ENCODE data around the gene CCT4.
"Not testable (repeated sequence)": the region's sequence is repeated elsewhere in the genome, so short reads cannot be mapped to it uniquely, and the experiment has no call there.

CCT4 gene

GRCh38 chr2:61853086-61853846 is 35.2 kb downstream of the CCT4 start:
- H3K27ac ChIP-seq, result peak overlapping the region; percentile 85
- no peak for TF ChIP-seq ZFX (IDR thresholded peaks at IDR 0.05; ENCODE audit: borderline replicate concordance)
- TF ChIP-seq CTCF (IDR thresholded peaks at IDR 0.05), result 0 out of 2 replicates have a peak, but pooled peaks have one; percentile 13

GRCh38 chr2:61851270-61851669 is 37.2 kb downstream of the CCT4 start:
- not testable (repeated sequence) for H3K27ac ChIP-seq
- peak; percentile 20; the same call in 1 of the 2 replicates for TF ChIP-seq CTCF (IDR thresholded peaks at IDR 0.05)

GRCh38 chr2:61845320-61845719 is 43.1 kb downstream of the CCT4 start:
- no peak overlapping the region for H3K27ac ChIP-seq
- no peak for TF ChIP-seq ZFX (IDR thresholded peaks at IDR 0.05; ENCODE audit: borderline replicate concordance)
- no peak for TF ChIP-seq CTCF (IDR thresholded peaks at IDR 0.05)

- TF ChIP-seq CTCF (IDR thresholded peaks at IDR 0.05) (no peak), ZFX (IDR thresholded peaks at IDR 0.05; ENCODE audit: borderline replicate concordance) (no peak)
- no peak overlapping the region for H3K27ac ChIP-seq
Observed at GRCh38 chr2:61841286-61841685, 47.2 kb downstream of the CCT4 start.

- no peak overlapping the region for H3K27ac ChIP-seq
- TF ChIP-seq ZFX (IDR thresholded peaks at IDR 0.05; ENCODE audit: borderline replicate concordance) (no peak), CTCF (IDR thresholded peaks at IDR 0.05) (no peak)
Observed at GRCh38 chr2:61834893-61835292, 53.6 kb downstream of the CCT4 start.

- no peak overlapping the region for H3K27ac ChIP-seq
- no peak for TF ChIP-seq CTCF (IDR thresholded peaks at IDR 0.05)
- no peak for TF ChIP-seq ZFX (IDR thresholded peaks at IDR 0.05; ENCODE audit: borderline replicate concordance)
Observed at GRCh38 chr2:61833971-61834370, 54.5 kb downstream of the CCT4 start.

GRCh38 chr2:61832183-61832841 is 56.1 kb downstream of the CCT4 start:
- H3K27ac ChIP-seq, result no peak overlapping the region
- no peak for TF ChIP-seq CTCF (IDR thresholded peaks at IDR 0.05)
- no peak for TF ChIP-seq ZFX (IDR thresholded peaks at IDR 0.05; ENCODE audit: borderline replicate concordance)

Measured in 22Rv1 (cell line).